Endothelial cell of umbilical vein (primary cell): ENCODE results near the gene COG5. TPM values are rescaled to one million over a fixed set of nuclear protein-coding genes. Genes with fewer than 3 reads are reported as not detected.

Source experiments
- BruUV-seq: library from RNA; stranded (reverse); fragments of 400-500 nt; replicated peaks from 2 replicates; lab custom pipeline; 2021; lab: Mats Ljungman, UMichigan
- CTCF ChIA-PET: fragments of 300-600, 350-600 bp; sonication (Branson Sonifier 250); formaldehyde crosslinking; loops from one replicate; lab custom pipeline; 2021; ENCODE audit warnings: antibody characterized with exemption, inconsistent platforms; lab: Charles Lee
- POLR2A ChIA-PET: fragments of 300-600, 350-600 bp; sonication (Branson Sonifier 250); formaldehyde crosslinking; loops from one replicate; lab custom pipeline; 2021; ENCODE audit warnings: antibody characterized with exemption, inconsistent platforms; lab: Charles Lee
- DNase-seq: peaks from one replicate; pipeline ENCODE4 v3.0.0-alpha.2; 2011; ENCODE audit warnings: low read depth, low spot score
- FAIRE-seq: peaks from 2 replicates; lab custom pipeline; 2011; peaks lifted over from hg19 to GRCh38; lab: Jason Lieb, UNC
- H2AFZ ChIP-seq: 2 replicates; pipeline ENCODE4 v1.6.0; 2012; ENCODE audit warnings: low read depth, low read length, control low read depth, inconsistent platforms
- H3K27ac ChIP-seq: 2 replicates; pipeline ENCODE4 v1.5.1; 2011; ENCODE audit warnings: low read depth, mild to moderate bottlenecking, control low read depth, low read length, moderate library complexity; ENCODE audit not compliant: insufficient read depth
- H3K27me3 ChIP-seq, 2 experiments: 2 replicates each; pipeline versions ENCODE4 v1.6.0 to v1.6.1; 2011; ENCODE audit warnings: low read length in 2 of 2, mixed read lengths in 1 of 2; ENCODE audit not compliant: control insufficient read depth in 2 of 2, insufficient read depth in 2 of 2
- H3K36me3 ChIP-seq, 2 experiments: 2 replicates in 1 of 2; 3 replicates in 1 of 2; pipeline ENCODE4 v1.5.1; 2011; ENCODE audit warnings: low read length in 2 of 2, mild to moderate bottlenecking in 1 of 2, moderate library complexity in 1 of 2; ENCODE audit not compliant: control insufficient read depth in 2 of 2, insufficient read depth in 2 of 2; ENCODE audit errors: extremely low read depth in 1 of 2
- H3K4me1 ChIP-seq: 3 replicates; pipeline ENCODE4 v1.5.1; 2011; ENCODE audit warnings: mild to moderate bottlenecking, low read length; ENCODE audit not compliant: control insufficient read depth, insufficient read depth; ENCODE audit errors: extremely low read depth
- H3K4me2 ChIP-seq: 2 replicates; pipeline ENCODE4 v1.6.1; 2011; ENCODE audit warnings: low read length, control low read depth, mixed read lengths; ENCODE audit not compliant: insufficient read depth
- H3K4me3 ChIP-seq, 3 experiments: fragments of 200-600 bp in 1 of 3; sonication (generic), shearing (Covaris generic) in 1 of 3; replicated peaks in 1 of 3; 2 replicates each; pipeline ENCODE4 v1.5.1; 2011 to 2016; ENCODE audit warnings: control low read depth in 3 of 3, low read length in 3 of 3, mild to moderate bottlenecking in 2 of 3, inconsistent platforms in 1 of 3, low read depth in 1 of 3, moderate library complexity in 1 of 3; ENCODE audit not compliant: insufficient read depth in 1 of 3
- H3K79me2 ChIP-seq: 2 replicates; pipeline ENCODE4 v1.6.0; 2012; ENCODE audit warnings: low read length, inconsistent platforms; ENCODE audit not compliant: control insufficient read depth, insufficient read depth
- H3K9ac ChIP-seq: replicated peaks from 2 replicates; pipeline ENCODE3; 2011; ENCODE audit warnings: low read length, control low read depth; ENCODE audit not compliant: insufficient read depth; ENCODE audit errors: extremely low read depth
- H3K9me1 ChIP-seq: replicated peaks from 3 replicates; pipeline ENCODE4 v1.6.0; 2011; ENCODE audit warnings: mild to moderate bottlenecking, low read length; ENCODE audit not compliant: control insufficient read depth, insufficient read depth; ENCODE audit errors: extremely low read depth
- H3K9me3 ChIP-seq: replicated peaks from 2 replicates; pipeline ENCODE4 v1.5.1; 2012; ENCODE audit warnings: low read length, inconsistent platforms; ENCODE audit not compliant: control insufficient read depth, insufficient read depth
- H4K20me1 ChIP-seq: replicated peaks from 2 replicates; pipeline ENCODE3; 2011; ENCODE audit warnings: mild to moderate bottlenecking, low read length; ENCODE audit not compliant: control insufficient read depth, insufficient read depth; ENCODE audit errors: extremely low read depth
- CTCF ChIP-seq, 2 donors: IDR thresholded peaks; 1 replicate in 1 of 2; 2 replicates in 1 of 2; pipeline ENCODE4 v1.5.1; 2011; ENCODE audit warnings: low read length in 2 of 2, mild to moderate bottlenecking in 2 of 2, moderate library complexity in 2 of 2, control low read depth in 1 of 2, inconsistent platforms in 1 of 2, low read depth in 1 of 2; ENCODE audit not compliant: insufficient read depth in 1 of 2; ENCODE audit errors: extremely low read depth in 1 of 2
- EZH2 ChIP-seq: IDR thresholded peaks from 2 replicates; pipeline ENCODE4 v1.6.1; 2012; ENCODE audit warnings: borderline replicate concordance, low read depth, mild to moderate bottlenecking, moderate library complexity, low read length, inconsistent platforms; ENCODE audit not compliant: severe bottlenecking
- FOS ChIP-seq: IDR thresholded peaks from 2 replicates; pipeline ENCODE4 v1.6.1; 2011; ENCODE audit warnings: mild to moderate bottlenecking, low read length, moderate library complexity, borderline replicate concordance; ENCODE audit not compliant: insufficient read depth
- JUN ChIP-seq: IDR thresholded peaks from 2 replicates; pipeline ENCODE4 v1.6.1; 2011; ENCODE audit warnings: borderline replicate concordance, low read depth; ENCODE audit not compliant: insufficient read length, insufficient read depth
- MYC ChIP-seq: IDR thresholded peaks from one replicate; pipeline ENCODE4 v1.6.1; 2011; ENCODE audit warnings: mild to moderate bottlenecking, low read depth, low read length
- POLR2AphosphoS5 ChIP-seq: IDR thresholded peaks from 2 replicates; pipeline ENCODE4 v1.6.1; 2012; ENCODE audit warnings: low read depth, mild to moderate bottlenecking, control low read depth, low read length, moderate library complexity; ENCODE audit not compliant: insufficient read depth
- dilution Hi-C: fragments of 300-500 bp; cut with MboI; formaldehyde crosslinking; loops from one replicate; pipeline ENCODE4 v1.15.0; 2019; ENCODE audit warnings: low sequenced_read_pairs; ENCODE audit not compliant: extremely low pct_ligation_motif_present
- intact Hi-C: fragments of 100-400 bp; cut with micrococcal nuclease; formaldehyde crosslinking; loops from one replicate; pipeline ENCODE4 v1.10.0; 2022
- polyA plus RNA-seq, 4 experiments: library from polyadenylated mRNA; depleted of rRNA in 3 of 4; stranded (reverse) in 3 of 4; unstranded in 1 of 4; fragments of >200 nt; gene quantifications; 2 replicates each; pipeline versions ENCODE4 v1.2.1 to v1.2.3, GENCODE V29; 2011 to 2012; ENCODE audit warnings: missing spikeins in 1 of 4
- total RNA-seq: library from RNA; stranded (reverse); gene quantifications from 2 replicates; pipeline ENCODE4 v1.2.3, GENCODE V29; 2021

Gene COG5
- total and polyA plus RNA-seq, 2 donors (not counting 3 experiments of a cell fraction or from before 2014, with no cell fraction given), result 18.8 to 45.3 TPM

DNA sequence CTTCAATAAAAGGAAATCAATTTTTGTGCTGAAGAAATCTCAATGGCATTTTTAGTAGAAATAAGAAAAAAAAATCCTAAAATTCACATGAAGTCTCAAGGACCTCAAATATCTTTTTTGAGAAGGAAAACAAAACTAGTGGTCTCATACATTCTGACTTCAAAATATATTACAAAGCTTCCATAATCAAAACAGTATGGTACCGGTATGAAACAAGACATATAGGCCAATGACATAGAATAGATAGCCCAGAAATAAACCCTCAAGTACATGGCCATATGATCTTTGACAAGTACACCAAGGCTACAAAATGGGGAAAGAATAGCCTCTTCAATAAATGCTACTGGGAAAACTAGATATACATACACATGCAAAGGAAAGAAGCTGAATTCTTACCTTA, 225.6 kb downstream of the COG5 start:
- Histone ChIP-seq H3K4me1 (peaks cover 4% of the 10 kb centered on the region), H3K27me3 (no peaks in the 10 kb centered on the region), H3K36me3 (no peaks in the 10 kb centered on the region), H3K9me3 (peaks cover 3% of the 10 kb centered on the region), H3K4me2 (no peak overlapping the region), H3K9me1 (no peaks in the 10 kb centered on the region), H3K4me3 (no peak overlapping the region), H4K20me1 (no peaks in the 10 kb centered on the region), H3K79me2 (peaks cover 1% of the 10 kb centered on the region), H2AFZ (no peak overlapping the region), H3K9ac (no peak overlapping the region), H3K27ac (no peak overlapping the region)
- no peak for FAIRE-seq
- intact Hi-C loops (no loop called here), dilution Hi-C loops (no loop called here)
- TF ChIP-seq CTCF (IDR thresholded peaks at IDR 0.05; ENCODE audit: extremely low read depth in 1 of 2, insufficient read depth in 1 of 2, low read depth in 1 of 2, low read length in 2 of 2) (no peak), FOS (no peak), JUN (no peak), POLR2AphosphoS5 (no peak), MYC (no peak), EZH2 (no peak)
- POLR2A ChIA-PET, result no interaction called here
- no peak for DNase-seq
- CTCF ChIA-PET, result interaction anchor here (1.2 kb wide), 1 partner anchor 537 kb away, joined by 5 read pairs; no protein-coding TSS in a partner anchor
- no TSS peak for BruUV-seq
